H1 (cell line): ENCODE data around the gene CHRNA4. TPM values are rescaled to one million over a fixed set of nuclear protein-coding genes. Genes with fewer than 3 reads are reported as not detected.
A peak's percentile ranks its signal among the peaks of the same experiment; 100 is the strongest.

Source experiments
- CTCF ChIA-PET: fragments of 300-600 bp; sonication (Branson Sonifier 250); formaldehyde crosslinking; loops from one replicate; lab custom pipeline; 2021; ENCODE audit not compliant: partially characterized antibody; lab: Charles Lee
- POLR2A ChIA-PET: fragments of 300-600 bp; sonication (Branson Sonifier 250); formaldehyde crosslinking; loops from one replicate; lab custom pipeline; 2021; ENCODE audit warnings: inconsistent platforms; ENCODE audit not compliant: partially characterized antibody; lab: Charles Lee
- DNase-seq, 2 experiments: peaks; one replicate each; pipeline versions ENCODE4 v3.0.0 to v3.0.0-alpha.2; 2010 to 2022; ENCODE audit warnings: low spot score in 2 of 2, low read depth in 1 of 2, mixed read lengths in 1 of 2
- FAIRE-seq: peaks from 2 replicates; lab custom pipeline; 2011; peaks lifted over from hg19 to GRCh38; lab: Jason Lieb, UNC
- H2AFZ ChIP-seq: 2 replicates; pipeline ENCODE4 v1.8.1; 2012; ENCODE audit warnings: low read length, inconsistent platforms
- H2AK5ac ChIP-seq: 2 replicates; pipeline ENCODE4 v1.6.1; 2013; ENCODE audit warnings: low read depth, low read length
- H2BK120ac ChIP-seq: replicated peaks from 2 replicates; pipeline ENCODE3; 2013; ENCODE audit warnings: low read depth, low read length, inconsistent platforms
- H2BK12ac ChIP-seq: 2 replicates; pipeline ENCODE4 v1.6.1; 2013; ENCODE audit warnings: low read depth, low read length
- H2BK15ac ChIP-seq: 2 replicates; pipeline ENCODE4 v1.6.1; 2013; ENCODE audit warnings: low read length
- H2BK20ac ChIP-seq: 2 replicates; pipeline ENCODE4 v1.6.1; 2013; ENCODE audit warnings: low read length
- H2BK5ac ChIP-seq: 2 replicates; pipeline ENCODE4 v1.6.1; 2013; ENCODE audit warnings: low read depth, low read length
- H3K14ac ChIP-seq: 2 replicates; pipeline ENCODE4 v1.6.1; 2013; ENCODE audit warnings: inconsistent platforms; ENCODE audit not compliant: insufficient read length
- H3K18ac ChIP-seq: 2 replicates; pipeline ENCODE4 v1.6.1; 2013; ENCODE audit warnings: low read length; ENCODE audit errors: extremely low read depth
- H3K23ac ChIP-seq: 2 replicates; pipeline ENCODE4 v1.6.1; 2013; ENCODE audit warnings: inconsistent platforms; ENCODE audit not compliant: insufficient read length
- H3K23me2 ChIP-seq: 2 replicates; pipeline ENCODE4 v1.6.1; 2013; ENCODE audit warnings: low read depth, low read length
- H3K27ac ChIP-seq: 2 replicates; pipeline ENCODE4 v1.6.1; 2011; ENCODE audit warnings: low read depth, low read length, inconsistent platforms
- H3K27me3 ChIP-seq, 4 experiments: replicated peaks in 1 of 4; 1 replicate in 1 of 4; 2 replicates in 3 of 4; pipeline versions ENCODE4 v1.6.1 to v1.8.1; 2011 to 2013; ENCODE audit warnings: low read length in 3 of 4, mild to moderate bottlenecking in 3 of 4, inconsistent platforms in 2 of 4, mixed read lengths in 2 of 4, moderate library complexity in 1 of 4; ENCODE audit not compliant: control insufficient read depth in 3 of 4, insufficient read depth in 3 of 4; ENCODE audit errors: extremely low read depth in 1 of 4
- H3K36me3 ChIP-seq, 4 experiments: 2 replicates each; pipeline versions ENCODE4 v1.6.1 to v1.8.1; 2011 to 2013; ENCODE audit warnings: mild to moderate bottlenecking in 4 of 4, low read length in 3 of 4, moderate library complexity in 2 of 4, control low read depth in 1 of 4, inconsistent platforms in 1 of 4; ENCODE audit not compliant: insufficient read depth in 4 of 4, control insufficient read depth in 2 of 4
- H3K4ac ChIP-seq: replicated peaks from 2 replicates; pipeline ENCODE3; 2013; ENCODE audit warnings: low read length, low read depth, mixed read lengths, inconsistent platforms; ENCODE audit not compliant: insufficient read length
- H3K4me1 ChIP-seq, 4 experiments: replicated peaks in 1 of 4; 1 replicate in 1 of 4; 2 replicates in 3 of 4; pipeline versions ENCODE4 v1.6.1 to v1.8.1; 2011 to 2013; ENCODE audit warnings: low read length in 3 of 4, inconsistent platforms in 2 of 4, mixed read lengths in 1 of 4; ENCODE audit not compliant: insufficient read depth in 4 of 4, control insufficient read depth in 3 of 4
- H3K4me2 ChIP-seq, 2 experiments: 2 replicates each; pipeline versions ENCODE4 v1.6.1 to v1.8.1; 2011 to 2013; ENCODE audit warnings: low read depth in 2 of 2, low read length in 2 of 2, control low read depth in 1 of 2, inconsistent platforms in 1 of 2, mild to moderate bottlenecking in 1 of 2; ENCODE audit not compliant: insufficient read depth in 1 of 2
- H3K4me3 ChIP-seq, 4 experiments: fragments of 200-600, 300-600 bp in 1 of 4; sonication (generic), shearing (Covaris generic), sonication (Bioruptor Twin) in 1 of 4; 2 replicates each; pipeline versions ENCODE4 v1.5.1 to v1.8.1; 2011 to 2016; ENCODE audit warnings: low read length in 4 of 4, low read depth in 3 of 4, control low read depth in 2 of 4, inconsistent platforms in 2 of 4, mild to moderate bottlenecking in 2 of 4, mixed read lengths in 1 of 4, moderate library complexity in 1 of 4; ENCODE audit not compliant: insufficient read depth in 2 of 4; ENCODE audit errors: extremely low read depth in 1 of 4
- H3K56ac ChIP-seq: replicated peaks from 2 replicates; pipeline ENCODE3; 2013; ENCODE audit warnings: low read depth, mild to moderate bottlenecking, mixed read lengths, low read length, inconsistent platforms; ENCODE audit not compliant: insufficient read length
- H3K79me1 ChIP-seq: 2 replicates; pipeline ENCODE4 v1.6.1; 2013; ENCODE audit warnings: low read depth, low read length, control low read depth
- H3K79me2 ChIP-seq, 2 experiments: 2 replicates each; pipeline versions ENCODE4 v1.6.1 to v1.8.1; 2012 to 2013; ENCODE audit warnings: low read length in 2 of 2, mild to moderate bottlenecking in 2 of 2, inconsistent platforms in 1 of 2; ENCODE audit not compliant: insufficient read depth in 2 of 2, control insufficient read depth in 1 of 2
- H3K9ac ChIP-seq, 4 experiments: replicated peaks in 1 of 4; 1 replicate in 1 of 4; 2 replicates in 3 of 4; pipeline versions ENCODE4 v1.6.1 to v1.8.1; 2011 to 2013; ENCODE audit warnings: low read depth in 3 of 4, low read length in 3 of 4, control low read depth in 2 of 4, mild to moderate bottlenecking in 2 of 4, moderate library complexity in 2 of 4, inconsistent platforms in 1 of 4; ENCODE audit errors: extremely low read depth in 1 of 4
- H3K9me3 ChIP-seq, 2 experiments: 2 replicates each; pipeline versions ENCODE4 v1.6.1 to v1.8.1; 2012 to 2013; ENCODE audit warnings: mild to moderate bottlenecking in 2 of 2, moderate library complexity in 2 of 2, control low read depth in 1 of 2, inconsistent platforms in 1 of 2, low read depth in 1 of 2, low read length in 1 of 2, mixed read lengths in 1 of 2; ENCODE audit not compliant: insufficient read depth in 2 of 2
- H4K20me1 ChIP-seq, 2 experiments: replicated peaks in 1 of 2; 2 replicates each; pipeline versions ENCODE3 to v1.8.1; 2011 to 2013; ENCODE audit warnings: inconsistent platforms in 2 of 2, low read length in 2 of 2, mild to moderate bottlenecking in 1 of 2; ENCODE audit not compliant: insufficient read depth in 2 of 2, control insufficient read depth in 1 of 2
- H4K5ac ChIP-seq: 2 replicates; pipeline ENCODE4 v1.6.1; 2013; ENCODE audit warnings: low read length, low read depth, mixed read lengths, inconsistent platforms; ENCODE audit not compliant: insufficient read length
- H4K8ac ChIP-seq: 2 replicates; pipeline ENCODE4 v1.8.0; 2013; ENCODE audit warnings: mild to moderate bottlenecking, moderate library complexity, low read length, inconsistent platforms; ENCODE audit not compliant: insufficient read depth; ENCODE audit errors: extremely low read depth
- H4K91ac ChIP-seq: replicated peaks from 2 replicates; pipeline ENCODE3; 2013; ENCODE audit warnings: low read length, mixed read lengths, inconsistent platforms; ENCODE audit not compliant: insufficient read length
- CBX5 ChIP-seq: fragments of 300-800, 300-1000 bp; sonication (generic); IDR thresholded peaks from 2 replicates; pipeline ENCODE4 v1.7.1; 2016; ENCODE audit warnings: antibody characterized with exemption, low read length, low read depth
- JUND ChIP-seq: IDR thresholded peaks from 2 replicates; pipeline ENCODE4 v1.6.1; 2011; ENCODE audit warnings: mild to moderate bottlenecking, improper control_type of control experiment, low read length
- SP1 ChIP-seq: IDR thresholded peaks from 2 replicates; pipeline ENCODE4 v1.6.1; 2011; ENCODE audit warnings: low read depth, low read length
- SP2 ChIP-seq: IDR thresholded peaks from 2 replicates; pipeline ENCODE4 v1.6.1; 2012; ENCODE audit warnings: mild to moderate bottlenecking, low read length, inconsistent platforms
- TAF7 ChIP-seq: optimal IDR thresholded peaks from 2 replicates; pipeline ENCODE3; 2011; ENCODE audit warnings: low read depth, mild to moderate bottlenecking, inconsistent platforms, low read length, moderate library complexity, borderline replicate concordance
- TBP ChIP-seq: IDR thresholded peaks from 2 replicates; pipeline ENCODE4 v1.6.1; 2011; ENCODE audit warnings: low read depth, low read length, improper control_type of control experiment
- WGBS, 2 experiments: shearing (Covaris generic) in 1 of 2; methylation state at CpG; one replicate each; pipeline versions ENCODE4 v1.1.6 to v1.1.7; 2013 to 2015; ENCODE audit warnings: low lambda C conversion rate in 2 of 2, mixed read lengths in 2 of 2, inconsistent platforms in 1 of 2, low coverage in 1 of 2, missing lambda C conversion rate in 1 of 2; ENCODE audit not compliant: insufficient replicate concordance in 2 of 2, insufficient coverage in 1 of 2, insufficient read length in 1 of 2; ENCODE audit errors: extremely low coverage in 1 of 2, missing lambda C conversion rate in 1 of 2; 5-methylcytosine and 5-hydroxymethylcytosine counted together
- polyA plus RNA-seq, 7 experiments: library from polyadenylated mRNA; depleted of rRNA in 3 of 7; stranded (reverse) in 5 of 7; unstranded in 2 of 7; fragments of >200 nt in 5 of 7; fragments of 200-250 nt in 2 of 7; gene quantifications; 1 replicate in 5 of 7; 2 replicates in 1 of 7; 4 replicates in 1 of 7; pipeline versions ENCODE4 v1.2.1 to v1.2.3, GENCODE V29; 2011 to 2013; ENCODE audit warnings: missing spikeins in 2 of 7, mixed read lengths in 2 of 7
- total RNA-seq: library from RNA; stranded (reverse); fragmentation: NEBNext Ultra II Directional; extraction: Animal tissue kit (Norgen Biotek cat#: 25700); gene quantifications from 2 replicates; pipeline ENCODE4 v1.2.1, GENCODE V29; 2021

The CHRNA4 gene
- total and polyA plus RNA-seq, 2 of the 8 experiments (the other 6 are each of a cell fraction or from before 2014, with no cell fraction given), result 4.3 to 5.7 TPM

DNA sequence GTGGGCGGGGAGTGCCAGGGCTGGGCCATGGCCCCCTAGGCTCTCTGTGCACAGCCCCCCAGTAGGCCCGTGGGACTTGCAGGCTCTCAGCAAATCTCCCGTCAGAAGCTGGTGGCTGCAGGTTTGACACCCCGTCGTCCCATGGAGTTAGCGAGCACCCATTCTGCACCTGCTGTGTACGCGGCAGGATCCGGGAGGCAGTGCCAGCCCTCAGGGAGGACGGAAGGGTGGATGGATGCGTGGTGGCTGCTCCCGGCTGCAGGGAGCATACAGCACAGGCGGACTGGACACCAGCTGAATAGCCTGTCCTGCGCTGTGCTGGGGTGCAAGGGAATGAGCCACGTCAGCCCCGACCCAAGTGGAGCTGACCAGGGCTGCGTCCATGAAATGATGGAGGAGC lies 32.4 kb upstream of the CHRNA4 start:
- peak overlapping the region; percentile 86 for H3K18ac ChIP-seq
- H3K36me3 ChIP-seq, result 0 out of 8 replicates have a peak, but pooled peaks cover 0 to 2% (median 0%) of the 10 kb centered on the region in 4 experiments
- no peak overlapping the region for H3K14ac ChIP-seq
- no peak overlapping the region for H3K27ac ChIP-seq
- ChIA-PET CTCF (interaction anchor here (1.0 to 6.3 kb wide), 5 partner anchors 9 to 102 kb away, joined by 3 to 67 read pairs (median 4); no protein-coding TSS in a partner anchor), POLR2A (interaction anchor here (0.9 to 2.1 kb wide), 4 partner anchors 9 to 84 kb away, joined by 3 to 7 read pairs (median 4); partner anchors contain the start of gene CHRNA4)
- H3K4me1 ChIP-seq, result peaks cover 0 to 19% (median 18%) of the 10 kb centered on the region in 4 experiments; a peak in 6 of 7 replicates
- H3K27me3 ChIP-seq, result peaks cover 0 to 3% (median 0%) of the 10 kb centered on the region in 4 experiments; a peak in 1 of 7 replicates
- H3K4ac ChIP-seq, result peak overlapping the region; percentile 92
- no peak overlapping the region; a peak in 1 of 7 replicates for H3K9ac ChIP-seq
- H2BK20ac ChIP-seq, result peak overlapping the region; percentile 89; the same call in 1 of the 2 replicates
- FAIRE-seq (no peak), DNase-seq (no peak)
- 83% methylated on average over 16 of the region's 17 CpGs; no CpG with 5 or more reads in 1 of the 2 experiments for WGBS, 2 experiments
- H3K9me3 ChIP-seq, result peaks cover 16 to 22% of the 10 kb centered on the region in 2 experiments; a peak in 3 of 4 replicates
- peak overlapping the region in 1 of 4 experiments; percentile 12; a peak in 1 of 8 replicates for H3K4me3 ChIP-seq
- H2AK5ac ChIP-seq, result no peak overlapping the region
- peak overlapping the region; percentile 95 for H2BK15ac ChIP-seq
- H3K56ac ChIP-seq, result peak overlapping the region; percentile 52
- peak overlapping the region; percentile 88; the same call in 1 of the 2 replicates for H2BK5ac ChIP-seq
- H3K23ac ChIP-seq, result no peak overlapping the region
- H4K91ac ChIP-seq, result peak overlapping the region; percentile 96
- H4K5ac ChIP-seq, result peak overlapping the region; percentile 50
- TF ChIP-seq SP1 (no peak), SP2 (no peak), JUND (no peak), TBP (no peak), TAF7 (no peak), CBX5 (no peak)
- H4K20me1 ChIP-seq, result no peaks in the 10 kb centered on the region
- no peaks in the 10 kb centered on the region for H3K79me2 ChIP-seq
- H2AFZ ChIP-seq, result no peak overlapping the region; the same call in 1 of the 2 replicates
- H2BK12ac ChIP-seq, result peak overlapping the region; percentile 97; the same call in 1 of the 2 replicates
- no peaks in the 10 kb centered on the region for H3K79me1 ChIP-seq
- peak overlapping the region; percentile 71; the same call in 1 of the 2 replicates for H4K8ac ChIP-seq
- peak overlapping the region; percentile 26 to 43; a peak in 3 of 4 replicates for H3K4me2 ChIP-seq
- peak overlapping the region; percentile 76 for H2BK120ac ChIP-seq
- no peaks in the 10 kb centered on the region for H3K23me2 ChIP-seq
